Subcutaneous adipose tissue (tissue), 4 donors: ENCODE results near the gene NPEPPS. TPM values are rescaled to one million over a fixed set of nuclear protein-coding genes. Genes with fewer than 3 reads are reported as not detected.

ENCODE experiments used
- CTCF ChIP-seq: fragments of 450-650 bp; IDR thresholded peaks from one replicate; pipeline ENCODE4 v1.5.1; 2016; ENCODE audit warnings: low read depth, mild to moderate bottlenecking, control low read depth, antibody characterized with exemption, moderate library complexity
- total RNA-seq, 4 donors: library from RNA; depleted of rRNA; stranded (reverse); fragments of >200 nt; gene quantifications; one replicate each; pipeline ENCODE4 v1.1.0, GENCODE V29; 2016

Gene NPEPPS
- total RNA-seq, 4 donors from 2014 or later, result 101 to 146 (median 130) TPM

- TF ChIP-seq CTCF, result no peak
Measured at GRCh38 chr17:47615766-47616424, 85.0 kb downstream of the NPEPPS start.

- TF ChIP-seq CTCF, result no peak
Measured at GRCh38 chr17:47618410-47618809, 87.5 kb downstream of the NPEPPS start.

GRCh38 chr17:47620503-47621245 lies 89.8 kb downstream of the NPEPPS start:
- TF ChIP-seq CTCF, result no peak

- TF ChIP-seq CTCF, result no peak
Measured at GRCh38 chr17:47621293-47622179, 90.6 kb downstream of the NPEPPS start.

- TF ChIP-seq CTCF, result no peak
Measured at GRCh38 chr17:47622180-47622549, 91.3 kb downstream of the NPEPPS start.

GRCh38 chr17:47624727-47625068 lies 93.8 kb downstream of the NPEPPS start:
- no peak for TF ChIP-seq CTCF

GRCh38 chr17:47628014-47628566 lies 97.2 kb downstream of the NPEPPS start:
- TF ChIP-seq CTCF, result no peak
